IMR-90 (cell line): ENCODE results near the gene PPM1D. TPM values are rescaled to one million over a fixed set of nuclear protein-coding genes. Genes with fewer than 3 reads are reported as not detected.
"Not testable (repeated sequence)": the region's sequence is repeated elsewhere in the genome, so short reads cannot be mapped to it uniquely, and the experiment has no call there.

Experiments used
- ATAC-seq: fragments of 200-7000 bp; cut with Tn5 transposase; 2 replicates; pipeline ENCODE4 v1.9.1; 2020; ENCODE audit warnings: low read depth, mild to moderate bottlenecking, moderate library complexity
- BruUV-seq: library from RNA; stranded (reverse); fragments of 400-500 nt; replicated peaks from 2 replicates; lab custom pipeline; 2021; lab: Mats Ljungman, UMichigan
- CTCF ChIA-PET: fragments of 300-600 bp; formaldehyde crosslinking; extraction: SDS; loops from one replicate; lab custom pipeline; 2021; ENCODE audit warnings: antibody characterized with exemption; lab: Yijun Ruan, JAX
- POLR2A ChIA-PET: fragments of 300-600 bp; sonication (Branson Sonifier 250); formaldehyde crosslinking; loops from one replicate; lab custom pipeline; 2022; ENCODE audit warnings: antibody characterized with exemption; ENCODE audit not compliant: unreplicated experiment; lab: Charles Lee
- DNase-seq: peaks from one replicate; pipeline ENCODE4 v3.0.0; 2013
- H2AFZ ChIP-seq: replicated peaks from 2 replicates; pipeline ENCODE3; 2013; ENCODE audit warnings: low read length, mild to moderate bottlenecking; ENCODE audit not compliant: poor library complexity
- H2AK5ac ChIP-seq: 2 replicates; pipeline ENCODE4 v1.6.1; 2013; ENCODE audit warnings: low read depth, low read length, inconsistent platforms
- H2AK9ac ChIP-seq: replicated peaks from 2 replicates; pipeline ENCODE3; 2013; ENCODE audit warnings: mild to moderate bottlenecking, low read depth, low read length, moderate library complexity; ENCODE audit not compliant: poor library complexity
- H2BK120ac ChIP-seq: 2 replicates; pipeline ENCODE4 v1.6.1; 2013; ENCODE audit warnings: low read depth, low read length, inconsistent platforms
- H2BK15ac ChIP-seq: 3 replicates; pipeline ENCODE4 v1.6.1; 2013; ENCODE audit warnings: low read depth, low read length, inconsistent platforms
- H2BK20ac ChIP-seq: 2 replicates; pipeline ENCODE4 v1.6.1; 2013; ENCODE audit warnings: low read depth, mild to moderate bottlenecking, inconsistent platforms, low read length, moderate library complexity
- H2BK5ac ChIP-seq: 2 replicates; pipeline ENCODE4 v1.6.1; 2013; ENCODE audit warnings: mild to moderate bottlenecking, low read depth, low read length, inconsistent platforms; ENCODE audit not compliant: poor library complexity, severe bottlenecking
- H3K14ac ChIP-seq: replicated peaks from 2 replicates; pipeline ENCODE4 v1.6.1; 2013; ENCODE audit warnings: low read depth, low read length, inconsistent platforms
- H3K18ac ChIP-seq: 2 replicates; pipeline ENCODE4 v1.6.1; 2013; ENCODE audit warnings: low read depth, low read length, control low read depth
- H3K23ac ChIP-seq: 2 replicates; pipeline ENCODE4 v1.6.1; 2013; ENCODE audit warnings: low read depth, low read length, inconsistent platforms
- H3K27ac ChIP-seq: 2 replicates; pipeline ENCODE4 v1.5.1; 2013; ENCODE audit warnings: mild to moderate bottlenecking, control low read depth, low read length; ENCODE audit not compliant: insufficient read depth
- H3K27me3 ChIP-seq: 2 replicates; pipeline ENCODE4 v1.6.1; 2013; ENCODE audit warnings: low read length; ENCODE audit not compliant: control insufficient read depth, insufficient read depth
- H3K36me3 ChIP-seq: 2 replicates; pipeline ENCODE4 v1.6.1; 2013; ENCODE audit warnings: low read length, mixed read lengths; ENCODE audit not compliant: control insufficient read depth, insufficient read depth
- H3K4ac ChIP-seq: 2 replicates; pipeline ENCODE4 v1.6.1; 2013; ENCODE audit warnings: low read depth, low read length, inconsistent platforms
- H3K4me1 ChIP-seq: 2 replicates; pipeline ENCODE4 v1.6.1; 2013; ENCODE audit warnings: low read length, mixed read lengths; ENCODE audit not compliant: control insufficient read depth, insufficient read depth
- H3K4me2 ChIP-seq: 2 replicates; pipeline ENCODE4 v1.6.1; 2013; ENCODE audit warnings: low read depth, mild to moderate bottlenecking, control low read depth, low read length, moderate library complexity
- H3K4me3 ChIP-seq: 2 replicates; pipeline ENCODE4 v1.5.1; 2013; ENCODE audit warnings: low read depth, mild to moderate bottlenecking, control low read depth, low read length, moderate library complexity; ENCODE audit not compliant: insufficient read depth
- H3K56ac ChIP-seq: 2 replicates; pipeline ENCODE4 v1.6.1; 2013; ENCODE audit warnings: low read length, inconsistent platforms; ENCODE audit not compliant: insufficient read depth; ENCODE audit errors: extremely low read depth
- H3K79me1 ChIP-seq, 2 experiments: 2 replicates each; pipeline ENCODE4 v1.6.1; 2013; ENCODE audit warnings: low read length in 2 of 2, inconsistent platforms in 1 of 2, low read depth in 1 of 2
- H3K9ac ChIP-seq: 2 replicates; pipeline ENCODE4 v1.6.1; 2013; ENCODE audit warnings: low read depth, low read length, control low read depth
- H3K9me1 ChIP-seq: 2 replicates; pipeline ENCODE4 v1.6.1; 2013; ENCODE audit warnings: low read length, inconsistent platforms; ENCODE audit not compliant: insufficient read depth
- H3K9me3 ChIP-seq: 2 replicates; pipeline ENCODE4 v1.6.1; 2013; ENCODE audit warnings: low read length; ENCODE audit not compliant: control insufficient read depth, insufficient read depth
- H4K20me1 ChIP-seq: 2 replicates; pipeline ENCODE4 v1.6.1; 2013; ENCODE audit warnings: low read length, inconsistent platforms; ENCODE audit not compliant: insufficient read depth
- H4K5ac ChIP-seq: 2 replicates; pipeline ENCODE4 v1.6.1; 2013; ENCODE audit warnings: mild to moderate bottlenecking, low read depth, low read length, control low read depth
- H4K8ac ChIP-seq, 2 experiments: 2 replicates each; pipeline ENCODE4 v1.6.1; 2013; ENCODE audit warnings: low read depth in 2 of 2, low read length in 2 of 2, control low read depth in 1 of 2, inconsistent platforms in 1 of 2
- H4K91ac ChIP-seq: 2 replicates; pipeline ENCODE4 v1.6.1; 2013; ENCODE audit warnings: low read depth, low read length, inconsistent platforms; ENCODE audit not compliant: insufficient read depth
- MAFK ChIP-seq: IDR thresholded peaks from 2 replicates; pipeline ENCODE4 v1.6.1; 2012; ENCODE audit warnings: low read depth, low read length, improper control_type of control experiment
- WGBS, 2 experiments: methylation state at CpG; one replicate each; pipeline versions ENCODE4 v1.1.5 to v1.1.7; 2013; ENCODE audit warnings: missing lambda C conversion rate in 2 of 2; ENCODE audit not compliant: insufficient read length in 1 of 2; ENCODE audit errors: extremely low coverage in 2 of 2; 5-methylcytosine and 5-hydroxymethylcytosine counted together
- dilution Hi-C: fragments of 300-500 bp; cut with HindIII; formaldehyde crosslinking; loops from one replicate; pipeline ENCODE4 v1.14.3; 2018; ENCODE audit warnings: low sequenced_read_pairs; ENCODE audit not compliant: unreplicated experiment
- in situ Hi-C: fragments of 300-500 bp; cut with MboI; formaldehyde crosslinking; loops from 3 replicates; pipeline ENCODE4 v1.14.3; 2019; ENCODE audit warnings: low sequenced_read_pairs, inconsistent platforms, mixed read lengths
- intact Hi-C: fragments of 100-400 bp; cut with micrococcal nuclease; formaldehyde crosslinking; loops from 2 replicates; pipeline ENCODE4 v1.10.0; 2022
- polyA plus RNA-seq, 3 experiments: library from polyadenylated mRNA; depleted of rRNA; stranded (reverse); fragments of >200 nt; gene quantifications; 2 replicates each; pipeline ENCODE4 v1.2.3, GENCODE V29; 2012; ENCODE audit warnings: low replicate concordance in 1 of 3
- total RNA-seq: library from RNA; depleted of rRNA; stranded (reverse); fragments of >200 nt; gene quantifications from 2 replicates; pipeline ENCODE4 v1.2.3, GENCODE V29; 2012

Gene PPM1D
- total and polyA plus RNA-seq, 2 of the 4 experiments (the other 2 are of a cell fraction): 5.5 to 16.1 TPM

- H3K9me3 ChIP-seq, H4K8ac ChIP-seq, ATAC-seq, H2AK5ac ChIP-seq, H3K14ac ChIP-seq, H2BK20ac ChIP-seq, H3K4ac ChIP-seq, dilution Hi-C loops, H3K4me2 ChIP-seq, H2BK120ac ChIP-seq, H3K27me3 ChIP-seq, H4K5ac ChIP-seq, in situ Hi-C loops, H2BK15ac ChIP-seq, H3K56ac ChIP-seq, H3K36me3 ChIP-seq, H3K9me1 ChIP-seq, H3K4me1 ChIP-seq, CTCF ChIA-PET, H4K20me1 ChIP-seq, H4K91ac ChIP-seq, H3K4me3 ChIP-seq, POLR2A ChIA-PET, BruUV-seq, H3K18ac ChIP-seq, H2AFZ ChIP-seq, H3K23ac ChIP-seq, DNase-seq, H3K27ac ChIP-seq, H2BK5ac ChIP-seq, H2AK9ac ChIP-seq, H3K9ac ChIP-seq: not testable (repeated sequence)
- peaks cover 9 to 10% of the 10 kb centered on the region in 2 experiments; a peak in 3 of 4 replicates for H3K79me1 ChIP-seq
- intact Hi-C loops: loop anchor here (5.0 kb wide), 1 partner anchor 653 kb away; no protein-coding TSS in a partner anchor
- 60% methylated on average over 1 of the region's 7 CpGs; no CpG with 5 or more reads in 1 of the 2 experiments for WGBS, 2 experiments
- peak; percentile 29; the same call in 1 of the 2 replicates for TF ChIP-seq MAFK
Measured at GRCh38 chr17:60674637-60675036, 74.6 kb downstream of the PPM1D start.
